ENCODE measurements around the gene HNRNPA0.

GRCh38 chr5:137758121-137758520, 4.0 kb upstream of the HNRNPA0 start:
- TF ChIP-seq CTCF (IDR thresholded peaks at IDR 0.05) (no peak), POLR2A (IDR thresholded peaks at IDR 0.05) (no peak)

All from uterus (tissue), 2 donors.